HL-60 (cell line): Measurements from ENCODE around the gene CCL20.

Experiments
- DNase-seq, 2 experiments: peaks; one replicate each; pipeline ENCODE4 v3.0.0-alpha.2; 2010 to 2020; ENCODE audit warnings: low read depth in 1 of 2, low spot score in 1 of 2
- H3K27ac ChIP-seq: fragments of 250-450 bp; sonication (Bioruptor Pico); replicated peaks from 2 replicates; pipeline ENCODE4 v1.5.1; 2020; ENCODE audit warnings: mild to moderate bottlenecking, moderate library complexity
- H3K27me3 ChIP-seq: fragments of 250-450 bp; sonication (Bioruptor Pico); 2 replicates; pipeline ENCODE4 v1.5.1; 2021; ENCODE audit warnings: mild to moderate bottlenecking, moderate library complexity; ENCODE audit not compliant: insufficient read depth, poor library complexity, severe bottlenecking
- H3K4me3 ChIP-seq: replicated peaks from 2 replicates; pipeline ENCODE4 v1.5.1; 2011; ENCODE audit warnings: mild to moderate bottlenecking, control low read depth, low read length; ENCODE audit not compliant: insufficient read depth
- CTCF ChIP-seq: IDR thresholded peaks from one replicate; pipeline ENCODE4 v1.5.1; 2011; ENCODE audit warnings: low read length, control low read depth, inconsistent platforms; ENCODE audit not compliant: insufficient read depth
- GABPA ChIP-seq: IDR thresholded peaks from 2 replicates; pipeline ENCODE4 v1.6.1; 2012; ENCODE audit warnings: low read depth
- POLR2AphosphoS5 ChIP-seq: IDR thresholded peaks from 2 replicates; pipeline ENCODE4 v1.6.1; 2012; ENCODE audit warnings: low read depth
- REST ChIP-seq: IDR thresholded peaks from 2 replicates; pipeline ENCODE4 v1.6.1; 2012; ENCODE audit warnings: low read depth; ENCODE audit not compliant: insufficient replicate concordance
- SPI1 ChIP-seq: IDR thresholded peaks from 2 replicates; pipeline ENCODE4 v1.6.1; 2012; ENCODE audit warnings: low read depth, mild to moderate bottlenecking, borderline replicate concordance

The CCL20 gene

GRCh38 chr2:227818675-227819397 lies 5.2 kb downstream of the CCL20 start:
- TF ChIP-seq REST, result peak; percentile 71
- TF ChIP-seq POLR2AphosphoS5, result peak; percentile 96
- peak; percentile 66; the same call in 1 of the 2 replicates for TF ChIP-seq GABPA
- TF ChIP-seq SPI1, result no peak
- H3K4me3 ChIP-seq, result no peak overlapping the region
- no peaks in the 10 kb centered on the region for H3K27me3 ChIP-seq
- H3K27ac ChIP-seq, result peak overlapping the region; percentile 61
- peak in 1 of 2 experiments; percentile 100 for DNase-seq

GRCh38 chr2:227819398-227819697 lies 5.7 kb downstream of the CCL20 start:
- no peak for DNase-seq
- TF ChIP-seq REST (no peak), POLR2AphosphoS5 (no peak), GABPA (no peak), CTCF (no peak), SPI1 (no peak)
- H3K4me3 ChIP-seq, result no peak overlapping the region
- H3K27me3 ChIP-seq, result no peaks in the 10 kb centered on the region
- peak overlapping the region; percentile 61 for H3K27ac ChIP-seq

- no peak for DNase-seq
- no peak for TF ChIP-seq REST
- TF ChIP-seq CTCF, result no peak
- TF ChIP-seq GABPA, result no peak
- no peak for TF ChIP-seq POLR2AphosphoS5
- TF ChIP-seq SPI1, result no peak
- Histone ChIP-seq H3K27me3 (no peaks in the 10 kb centered on the region), H3K4me3 (no peak overlapping the region), H3K27ac (no peak overlapping the region)
These were observed 7.7 kb downstream of the CCL20 start for GRCh38 chr2:227821043-227821942.
